GM19238 (cell line): Measurements from ENCODE around the gene ZNF778.

ENCODE experiments used
- DNase-seq: peaks from one replicate; pipeline ENCODE4 v3.0.0; 2011; ENCODE audit warnings: low spot score; ENCODE audit not compliant: insufficient read length

Gene ZNF778

GRCh38 chr16:89217388-89218191, at the start of gene ZNF778:
TSS of gene ZNF778 (plus strand) at chr16:89217703. CDS start at chr16:89221128, 3,425 bp downstream.
- DNase-seq: peak; percentile 96

GRCh38 chr16:89168381-89169189, 48.9 kb upstream of the ZNF778 start:
- DNase-seq: no peak

DNA sequence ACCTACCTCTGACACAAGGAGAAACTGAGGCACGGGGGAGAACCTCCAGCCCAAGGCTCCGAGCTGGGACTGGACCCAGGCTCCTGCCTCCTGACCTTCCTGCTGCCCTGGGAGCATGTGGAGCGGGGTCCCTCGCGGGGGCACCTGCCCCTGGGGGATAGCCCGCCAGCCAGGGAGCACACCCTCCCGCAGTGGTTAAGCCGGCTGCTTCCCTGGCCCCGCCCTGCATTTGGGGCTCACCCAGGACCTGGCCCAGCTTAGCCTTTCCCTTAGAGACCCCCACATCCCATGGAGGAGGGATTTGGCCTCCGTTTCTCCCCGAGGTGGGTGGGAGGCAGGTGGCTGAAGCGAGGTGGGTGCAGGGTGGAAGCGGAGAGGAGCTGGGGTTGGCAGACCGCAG, 47.7 kb upstream of the ZNF778 start:
- DNase-seq: no peak

DNA sequence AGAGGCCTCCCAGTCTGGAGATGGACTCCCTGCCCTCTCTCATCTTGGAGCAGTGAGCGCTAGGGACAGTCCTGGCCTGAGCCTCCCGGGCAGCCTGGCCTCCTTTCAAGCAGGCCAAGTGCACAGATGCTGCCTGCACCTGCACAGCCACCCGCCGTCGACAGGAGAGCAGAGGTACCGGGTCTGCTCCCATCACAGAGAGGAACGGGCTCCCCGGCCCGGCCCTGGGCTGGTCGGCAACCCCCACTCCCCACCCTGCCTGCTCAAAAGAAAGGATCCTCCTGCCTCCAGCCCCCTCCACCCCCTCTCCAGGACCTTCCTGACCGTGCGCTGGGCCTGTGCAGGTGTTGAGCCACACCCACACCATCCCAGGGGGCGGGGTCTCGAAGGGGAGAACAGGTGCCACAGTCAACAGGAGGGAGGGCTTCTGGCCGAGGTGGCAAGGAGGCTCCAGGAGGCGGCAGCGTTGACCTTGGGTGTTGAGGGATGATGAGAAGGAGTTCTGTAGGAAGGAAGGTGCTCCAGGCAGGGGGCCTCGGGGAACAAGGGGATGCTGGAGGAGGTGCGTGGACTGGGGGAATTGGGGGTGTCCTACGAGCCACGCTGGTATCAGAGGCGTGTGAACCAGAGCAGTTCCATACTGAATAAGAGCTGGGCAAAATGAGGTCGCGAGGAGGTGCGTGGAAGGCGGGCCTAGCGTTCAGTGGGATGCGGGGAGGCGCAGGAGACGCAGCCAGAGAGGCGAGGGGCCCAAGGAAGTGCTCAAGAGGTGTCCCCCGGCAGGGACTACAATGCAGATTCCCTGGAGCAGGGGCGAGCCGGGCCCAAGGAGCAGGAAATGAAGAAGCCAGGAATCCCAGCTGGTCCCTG, 46.9 kb upstream of the ZNF778 start:
- DNase-seq: no peak

DNA sequence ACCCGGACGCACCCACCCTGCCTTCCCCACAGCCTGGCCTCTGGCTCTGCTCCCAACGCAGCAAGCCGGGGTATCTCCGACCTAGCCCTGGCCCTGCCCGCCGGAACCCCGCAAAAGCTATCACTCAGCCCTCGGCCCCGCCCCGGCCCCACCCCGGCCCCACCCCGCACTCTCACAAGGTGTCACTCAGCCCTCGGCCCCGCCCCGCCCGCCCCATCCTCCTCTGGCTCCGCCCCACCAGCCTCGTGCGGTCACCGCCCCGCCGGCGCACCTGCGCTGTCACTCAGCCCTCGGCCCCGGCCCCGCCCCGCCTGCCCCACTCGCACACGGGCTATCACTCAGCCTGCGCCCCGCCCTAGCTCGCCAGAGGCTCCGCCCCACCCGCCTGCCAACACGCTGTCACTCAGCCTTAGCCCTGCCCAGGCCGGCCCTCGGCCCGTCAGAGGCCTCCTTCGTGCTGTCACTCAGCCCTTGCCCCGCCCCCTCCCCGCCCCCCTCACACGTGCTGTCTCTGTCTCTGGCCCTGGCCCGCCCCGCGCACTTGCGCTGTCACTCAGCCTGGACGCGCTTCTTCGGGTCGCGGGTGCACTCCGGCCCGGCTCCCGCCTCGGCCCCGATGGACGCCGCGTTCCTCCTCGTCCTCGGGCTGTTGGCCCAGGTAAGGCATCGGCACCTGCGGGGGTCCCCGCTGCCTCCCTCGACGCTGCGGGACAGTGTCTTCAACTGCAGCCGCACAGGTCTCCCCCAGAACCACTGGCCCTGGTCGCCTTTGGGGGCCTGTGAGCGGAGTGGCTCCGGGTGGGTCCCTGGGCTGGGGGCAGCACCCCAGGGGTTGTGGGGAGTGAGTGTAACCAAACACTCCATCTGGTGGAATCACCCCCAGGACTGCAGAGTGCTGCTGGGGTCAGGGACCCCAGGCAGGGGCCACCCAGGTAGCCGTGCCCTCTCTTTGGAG, 46.0 kb upstream of the ZNF778 start, which contains the start of gene CDH15:
TSS of gene CDH15 (plus strand) at position 533 of the 955 bp plus-strand sequence. CDS start at position 617, 84 bp downstream.
- peak; percentile 98 for DNase-seq

- no peak for DNase-seq
These were observed 45.4 kb upstream of the ZNF778 start for GRCh38 chr16:89172171-89172527.

DNA sequence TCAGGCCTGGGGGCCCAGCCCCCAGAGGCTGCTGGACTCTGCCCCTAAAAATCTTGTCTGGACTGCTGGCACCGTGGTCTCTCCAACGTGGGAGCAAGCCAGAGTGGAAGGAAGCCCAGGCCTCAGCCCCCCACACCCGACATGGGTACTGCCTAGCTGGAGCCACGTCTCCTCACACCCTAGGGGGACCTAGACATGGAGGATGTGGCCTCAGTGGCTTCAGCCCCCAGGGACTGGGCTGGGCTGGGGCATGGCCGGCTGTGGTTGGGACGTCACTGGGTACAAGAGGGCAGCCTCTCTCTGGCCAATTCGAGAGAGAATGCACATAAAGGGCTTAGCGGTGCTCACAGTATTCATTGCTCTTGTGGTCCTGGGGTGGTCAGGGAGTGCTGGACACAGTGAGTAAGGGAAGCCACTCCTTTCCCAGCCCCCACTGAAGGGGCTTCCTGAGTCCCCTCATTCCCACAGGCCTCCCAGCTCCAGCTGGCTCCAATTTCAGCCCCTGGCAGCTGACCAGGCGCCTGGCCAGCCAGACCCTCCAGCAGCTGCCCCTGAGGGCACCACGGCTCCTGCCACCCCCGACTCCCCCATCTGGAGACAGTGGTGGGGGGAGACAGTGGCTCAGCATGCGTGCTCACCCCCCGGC, 44.9 kb upstream of the ZNF778 start:
- no peak for DNase-seq

GRCh38 chr16:89173174-89173921, 44.2 kb upstream of the ZNF778 start:
- DNase-seq: no peak

DNA sequence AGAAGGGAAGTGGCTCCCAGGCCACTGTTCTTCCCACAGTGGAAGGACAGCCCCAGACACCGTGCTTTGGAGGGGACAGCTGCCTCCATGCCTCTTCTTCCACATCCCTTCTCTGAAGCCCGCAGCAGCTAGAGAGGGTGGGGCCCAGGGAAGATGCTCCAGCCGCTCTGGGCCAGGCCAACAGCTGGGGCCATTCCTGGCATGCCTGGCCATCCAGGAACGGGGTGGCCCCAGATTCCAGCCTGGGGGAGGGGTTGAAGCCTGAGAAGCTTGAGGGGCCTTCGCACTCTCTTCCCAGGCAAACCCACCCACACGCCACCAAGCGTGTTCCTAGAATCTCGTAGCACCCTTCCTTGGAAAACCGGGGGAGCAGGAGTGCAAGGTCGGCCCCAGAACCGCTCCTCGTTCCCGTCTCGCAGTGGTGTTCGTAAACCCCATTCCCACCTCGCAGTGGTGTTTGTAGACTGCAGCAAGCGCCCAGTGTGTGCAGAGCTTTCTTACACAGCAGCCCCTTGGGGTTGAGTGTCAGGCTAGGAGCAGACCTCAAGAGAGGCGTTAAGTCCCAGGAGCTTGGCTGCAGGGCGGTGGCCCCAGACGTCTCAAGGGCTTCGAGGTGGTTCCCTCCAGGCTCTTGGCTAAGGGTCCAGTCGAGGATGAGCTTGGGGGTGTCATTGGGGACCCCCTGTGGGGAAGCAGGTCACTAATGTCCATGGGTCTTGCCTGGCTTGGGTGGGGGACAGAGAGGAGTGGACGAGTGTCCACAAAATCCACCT, 43.3 kb upstream of the ZNF778 start:
- DNase-seq: no peak

GRCh38 chr16:89174877-89175276, 42.6 kb upstream of the ZNF778 start:
- no peak for DNase-seq

DNA sequence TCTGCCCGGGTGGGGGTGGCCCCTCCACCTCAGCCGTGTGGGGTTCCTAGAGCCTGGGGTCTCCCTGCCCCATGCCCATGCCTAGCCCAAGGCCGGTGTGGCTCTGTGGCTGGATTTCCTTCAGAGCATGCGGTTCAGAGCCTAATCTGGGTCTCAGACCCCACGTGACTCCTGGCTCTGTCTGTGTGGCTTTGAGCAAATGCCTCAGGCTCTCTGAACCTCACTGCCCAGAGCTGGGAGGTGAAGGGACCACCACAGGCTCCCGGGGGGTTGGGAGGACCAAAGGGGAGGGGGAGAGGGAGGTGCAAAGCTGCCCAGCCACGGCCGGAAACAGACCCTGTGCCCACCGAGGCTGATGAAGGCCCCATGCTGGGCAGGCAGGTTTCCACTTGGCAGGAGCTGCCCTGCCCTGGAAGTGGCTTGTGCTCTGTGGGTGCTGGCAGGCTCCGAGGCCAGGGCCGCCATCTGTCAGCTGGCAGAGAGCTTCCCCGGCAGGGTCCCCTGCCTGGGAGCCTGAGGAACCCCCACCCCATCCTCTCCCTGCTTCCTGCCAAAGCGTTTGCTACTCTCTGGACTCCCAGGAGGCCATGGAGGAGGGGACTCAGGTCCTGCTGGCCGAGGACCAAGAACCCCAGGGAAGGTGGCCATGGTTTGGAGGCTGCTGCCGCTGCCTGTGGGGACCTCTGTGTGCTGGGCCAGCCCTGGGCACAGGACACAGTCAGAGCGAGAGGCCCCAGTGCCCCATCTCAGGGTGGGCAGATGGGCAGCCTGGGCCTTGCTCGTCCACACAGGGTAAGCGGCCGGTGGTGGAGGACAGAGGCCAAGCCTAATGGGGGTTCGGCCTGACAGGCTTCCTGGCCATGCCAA, 42.0 kb upstream of the ZNF778 start:
- no peak for DNase-seq

DNA sequence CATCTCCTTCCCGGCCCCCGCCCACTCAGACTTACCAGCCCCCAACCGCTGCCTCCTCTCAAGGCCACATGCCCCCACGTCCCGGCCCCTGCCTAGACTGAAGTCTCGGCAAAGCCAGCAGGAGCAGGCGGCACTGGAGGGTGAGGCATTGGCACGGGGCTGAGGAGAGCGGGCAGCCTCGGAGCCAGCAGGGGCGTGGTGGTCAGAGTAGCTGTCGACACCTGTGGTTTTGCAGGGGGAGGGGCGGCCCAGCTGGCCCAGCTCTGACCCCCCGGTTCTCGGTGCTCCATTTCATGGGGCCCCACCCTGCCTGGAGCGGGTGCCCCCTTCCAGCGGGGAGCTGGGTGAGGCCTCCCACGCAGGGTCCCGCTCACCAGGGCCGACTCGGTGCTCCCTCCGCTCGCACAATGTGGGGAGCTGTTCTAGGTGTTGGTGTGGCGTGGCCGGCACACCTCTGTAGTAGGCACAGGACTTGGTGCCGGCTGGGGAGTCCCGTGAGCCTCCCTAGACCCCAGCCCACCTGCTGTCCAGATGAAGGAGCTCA, 41.3 kb upstream of the ZNF778 start:
- no peak for DNase-seq

GRCh38 chr16:89176717-89177116, 40.8 kb upstream of the ZNF778 start:
- no peak for DNase-seq

GRCh38 chr16:89177501-89177900, 40.0 kb upstream of the ZNF778 start:
- no peak for DNase-seq

DNA sequence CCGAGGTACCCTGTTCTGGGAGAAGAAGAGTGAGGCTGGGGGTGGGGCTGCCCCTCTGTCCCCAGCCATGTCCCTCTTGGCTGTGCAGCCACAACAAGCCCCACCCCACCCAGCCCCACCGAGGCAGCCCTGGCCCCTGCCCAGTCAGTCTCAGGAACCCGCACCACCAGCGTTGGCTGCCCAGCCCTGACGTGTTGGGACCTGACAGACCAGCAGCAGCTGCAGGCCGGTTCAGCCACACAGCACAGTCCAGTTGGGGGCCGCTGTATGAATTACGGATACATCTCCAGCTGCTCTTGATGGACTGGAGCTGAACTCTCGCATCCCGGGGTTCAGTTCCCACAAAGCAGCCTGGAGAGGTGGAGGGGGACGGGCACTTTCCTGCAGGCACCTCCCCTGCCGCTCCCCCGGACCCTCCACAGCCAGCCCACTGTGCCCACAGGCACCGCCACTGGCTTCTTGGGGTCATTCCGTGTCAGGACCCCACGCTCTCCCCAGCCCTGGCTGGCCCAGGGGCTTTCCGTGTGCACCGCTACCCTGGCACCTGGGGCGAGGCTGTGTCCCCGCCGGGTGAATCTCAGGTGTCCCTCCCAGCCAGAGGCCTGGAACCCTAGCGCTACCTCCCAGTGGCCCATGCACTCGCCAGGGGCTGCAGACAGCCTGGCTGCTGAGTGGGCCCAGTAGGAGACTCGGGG, 38.9 kb upstream of the ZNF778 start:
- DNase-seq: no peak

DNA sequence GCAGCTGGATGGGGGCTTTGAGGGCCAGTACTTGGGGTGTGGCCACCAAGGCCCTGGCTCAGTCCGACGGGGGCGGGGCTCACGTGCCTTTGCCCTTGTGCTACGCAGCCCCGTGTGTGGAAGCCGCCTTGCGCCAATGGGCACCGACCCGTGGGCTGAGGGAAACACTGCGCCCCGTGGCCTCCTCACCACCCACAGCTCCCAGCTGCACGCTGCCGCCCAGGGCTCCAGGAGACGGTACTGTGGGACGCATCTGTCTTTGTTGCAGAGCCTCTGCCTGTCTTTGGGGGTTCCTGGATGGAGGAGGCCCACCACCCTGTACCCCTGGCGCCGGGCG, 38.4 kb upstream of the ZNF778 start:
- DNase-seq: no peak
